ENCODE data around the gene RCCD1.

The RCCD1 gene

GRCh38 chr15:90954712-90955623, at the start of gene RCCD1:
RCCD1 (plus strand) TSS chr15:90954884; CDS start chr15:90956735, 1,851 bp downstream.
- Histone ChIP-seq H3K4me3 (ENCODE audit: low read depth, low read length) (peak within 1 kb of the TSS; percentile 73), H3K27ac (ENCODE audit: extremely low read depth, low read depth, low read length) (peak within 1 kb of the TSS; percentile 88), H3K4me1 (ENCODE audit: control insufficient read depth, insufficient read depth, low read length) (no peaks in the 10 kb centered on the region; the same call in 1 of the 2 replicates), H3K36me3 (ENCODE audit: control insufficient read depth in 2 of 2, insufficient read depth in 1 of 2, low read length in 2 of 2) (peaks cover 30 to 65% of the 10 kb centered on the region in 2 experiments), H3K9me3 (ENCODE audit: control insufficient read depth, insufficient read depth, low read depth, low read length) (no peaks in the 10 kb centered on the region)
- ChIA-PET POLR2A (interaction anchor here (0.6 to 7.8 kb wide), 17 partner anchors 9 to 1949 kb away, joined by 3 to 179 read pairs (median 7); partner anchors contain the start of genes CIB1, GDPGP1, HDDC3 and MAN2A2), CTCF (interaction anchor here (0.6 to 11.9 kb wide), 14 partner anchors 10 to 958 kb away, joined by 3 to 163 read pairs (median 11); partner anchors contain the start of genes HDDC3, MAN2A2, UNC45A and VPS33B)
- no peak for TF ChIP-seq SCRT2 (tag by site-specific recombination; IDR thresholded peaks at IDR 0.05)
- no peak for TF ChIP-seq ZNF214 (tag by site-specific recombination; IDR thresholded peaks at IDR 0.05; ENCODE audit: borderline replicate concordance)
- TF ChIP-seq, protein P1, sequence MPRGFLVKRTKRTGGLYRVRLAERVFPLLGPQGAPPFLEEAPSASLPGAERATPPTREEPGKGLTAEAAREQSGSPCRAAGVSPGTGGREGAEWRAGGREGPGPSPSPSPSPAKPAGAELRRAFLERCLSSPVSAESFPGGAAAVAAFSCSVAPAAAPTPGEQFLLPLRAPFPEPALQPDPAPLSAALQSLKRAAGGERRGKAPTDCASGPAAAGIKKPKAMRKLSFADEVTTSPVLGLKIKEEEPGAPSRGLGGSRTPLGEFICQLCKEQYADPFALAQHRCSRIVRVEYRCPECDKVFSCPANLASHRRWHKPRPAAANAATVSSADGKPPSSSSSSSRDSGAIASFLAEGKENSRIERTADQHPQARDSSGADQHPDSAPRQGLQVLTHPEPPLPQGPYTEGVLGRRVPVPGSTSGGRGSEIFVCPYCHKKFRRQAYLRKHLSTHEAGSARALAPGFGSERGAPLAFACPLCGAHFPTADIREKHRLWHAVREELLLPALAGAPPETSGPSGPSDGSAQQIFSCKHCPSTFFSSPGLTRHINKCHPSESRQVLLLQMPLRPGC (tag by site-specific recombination; IDR thresholded peaks at IDR 0.05): peak; percentile 15; the same call in 1 of the 2 replicates
- TF ChIP-seq, protein P2, sequence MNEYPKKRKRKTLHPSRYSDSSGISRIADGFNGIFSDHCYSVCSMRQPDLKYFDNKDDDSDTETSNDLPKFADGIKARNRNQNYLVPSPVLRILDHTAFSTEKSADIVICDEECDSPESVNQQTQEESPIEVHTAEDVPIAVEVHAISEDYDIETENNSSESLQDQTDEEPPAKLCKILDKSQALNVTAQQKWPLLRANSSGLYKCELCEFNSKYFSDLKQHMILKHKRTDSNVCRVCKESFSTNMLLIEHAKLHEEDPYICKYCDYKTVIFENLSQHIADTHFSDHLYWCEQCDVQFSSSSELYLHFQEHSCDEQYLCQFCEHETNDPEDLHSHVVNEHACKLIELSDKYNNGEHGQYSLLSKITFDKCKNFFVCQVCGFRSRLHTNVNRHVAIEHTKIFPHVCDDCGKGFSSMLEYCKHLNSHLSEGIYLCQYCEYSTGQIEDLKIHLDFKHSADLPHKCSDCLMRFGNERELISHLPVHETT (tag by site-specific recombination; IDR thresholded peaks at IDR 0.05): peak; percentile 45; the same call in 1 of the 2 replicates
- peak; percentile 95 for TF ChIP-seq ZSCAN30 (tag by site-specific recombination; IDR thresholded peaks at IDR 0.05)
- TF ChIP-seq ZNF548 (tag by site-specific recombination; IDR thresholded peaks at IDR 0.05): no peak
- TF ChIP-seq ZNF391 (tag by site-specific recombination; IDR thresholded peaks at IDR 0.05; ENCODE audit: borderline replicate concordance, low read depth): peak; percentile 30; the same call in 1 of the 2 replicates
- TF ChIP-seq EGR2 (tag by site-specific recombination; IDR thresholded peaks at IDR 0.05; ENCODE audit: low read depth): peak; percentile 79
- no peak for TF ChIP-seq ZNF785 (tag by site-specific recombination; IDR thresholded peaks at IDR 0.05)
- TF ChIP-seq, protein P3, sequence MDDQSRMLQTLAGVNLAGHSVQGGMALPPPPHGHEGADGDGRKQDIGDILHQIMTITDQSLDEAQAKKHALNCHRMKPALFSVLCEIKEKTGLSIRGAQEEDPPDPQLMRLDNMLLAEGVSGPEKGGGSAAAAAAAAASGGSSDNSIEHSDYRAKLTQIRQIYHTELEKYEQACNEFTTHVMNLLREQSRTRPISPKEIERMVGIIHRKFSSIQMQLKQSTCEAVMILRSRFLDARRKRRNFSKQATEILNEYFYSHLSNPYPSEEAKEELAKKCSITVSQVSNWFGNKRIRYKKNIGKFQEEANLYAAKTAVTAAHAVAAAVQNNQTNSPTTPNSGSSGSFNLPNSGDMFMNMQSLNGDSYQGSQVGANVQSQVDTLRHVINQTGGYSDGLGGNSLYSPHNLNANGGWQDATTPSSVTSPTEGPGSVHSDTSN (CRISPR knock-in tag; IDR thresholded peaks at IDR 0.05): no peak
- TF ChIP-seq GLI4 (tag by site-specific recombination; IDR thresholded peaks at IDR 0.05): peak; percentile 63; the same call in 1 of the 2 replicates
- TF ChIP-seq REPIN1 (tag by site-specific recombination; IDR thresholded peaks at IDR 0.05; ENCODE audit: low read depth): no peak
- no peak for TF ChIP-seq IKZF3 (tag by site-specific recombination; IDR thresholded peaks at IDR 0.05)
- TF ChIP-seq ZNF221 (tag by site-specific recombination; IDR thresholded peaks at IDR 0.05; ENCODE audit: borderline replicate concordance): no peak
- TF ChIP-seq, protein P4, sequence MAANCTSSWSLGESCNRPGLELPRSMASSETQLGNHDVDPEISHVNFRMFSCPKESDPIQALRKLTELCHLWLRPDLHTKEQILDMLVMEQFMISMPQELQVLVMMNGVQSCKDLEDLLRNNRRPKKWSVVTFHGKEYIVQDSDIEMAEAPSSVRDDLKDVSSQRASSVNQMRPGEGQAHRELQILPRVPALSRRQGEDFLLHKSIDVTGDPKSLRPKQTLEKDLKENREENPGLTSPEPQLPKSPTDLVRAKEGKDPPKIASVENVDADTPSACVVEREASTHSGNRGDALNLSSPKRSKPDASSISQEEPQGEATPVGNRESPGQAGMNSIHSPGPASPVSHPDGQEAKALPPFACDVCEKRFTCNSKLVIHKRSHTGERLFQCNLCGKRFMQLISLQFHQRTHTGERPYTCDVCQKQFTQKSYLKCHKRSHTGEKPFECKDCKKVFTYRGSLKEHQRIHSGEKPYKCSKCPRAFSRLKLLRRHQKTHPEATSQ (tag by site-specific recombination; IDR thresholded peaks at IDR 0.05): peak; percentile 80; the same call in 1 of the 2 replicates
- peak; percentile 42; the same call in 1 of the 2 replicates for TF ChIP-seq GFI1B (tag by site-specific recombination; IDR thresholded peaks at IDR 0.05)
- TF ChIP-seq, protein P5, sequence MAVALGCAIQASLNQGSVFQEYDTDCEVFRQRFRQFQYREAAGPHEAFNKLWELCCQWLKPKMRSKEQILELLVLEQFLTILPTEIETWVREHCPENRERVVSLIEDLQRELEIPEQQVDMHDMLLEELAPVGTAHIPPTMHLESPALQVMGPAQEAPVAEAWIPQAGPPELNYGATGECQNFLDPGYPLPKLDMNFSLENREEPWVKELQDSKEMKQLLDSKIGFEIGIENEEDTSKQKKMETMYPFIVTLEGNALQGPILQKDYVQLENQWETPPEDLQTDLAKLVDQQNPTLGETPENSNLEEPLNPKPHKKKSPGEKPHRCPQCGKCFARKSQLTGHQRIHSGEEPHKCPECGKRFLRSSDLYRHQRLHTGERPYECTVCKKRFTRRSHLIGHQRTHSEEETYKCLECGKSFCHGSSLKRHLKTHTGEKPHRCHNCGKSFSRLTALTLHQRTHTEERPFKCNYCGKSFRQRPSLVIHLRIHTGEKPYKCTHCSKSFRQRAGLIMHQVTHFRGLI (tag by site-specific recombination; IDR thresholded peaks at IDR 0.05): no peak; the same call in 1 of the 2 replicates
- no peak for TF ChIP-seq ZNF350 (tag by site-specific recombination; IDR thresholded peaks at IDR 0.05)
- TF ChIP-seq SALL2 (tag by site-specific recombination; IDR thresholded peaks at IDR 0.05; ENCODE audit: borderline replicate concordance): no peak
- TF ChIP-seq ZNF2 (tag by site-specific recombination; IDR thresholded peaks at IDR 0.05): peak; percentile 86
- peak; percentile 96 for TF ChIP-seq ZNF501 (tag by site-specific recombination; IDR thresholded peaks at IDR 0.05)
- no peak for TF ChIP-seq ZNF280C (tag by site-specific recombination; IDR thresholded peaks at IDR 0.05)
- no peak for TF ChIP-seq ZNF311 (tag by site-specific recombination; IDR thresholded peaks at IDR 0.05; ENCODE audit: borderline replicate concordance)
- TF ChIP-seq ZNF138 (tag by site-specific recombination; IDR thresholded peaks at IDR 0.05; ENCODE audit: borderline replicate concordance): no peak
- no peak for TF ChIP-seq ZNF521 (tag by site-specific recombination; IDR thresholded peaks at IDR 0.05)
- peak; percentile 67 for TF ChIP-seq ZNF184 (tag by site-specific recombination; IDR thresholded peaks at IDR 0.05)

Data from HEK293 (cell line).